ENCODE results near the gene LCT.

GRCh38 chr2:135845997-135846396 lies 9.0 kb upstream of the LCT start:
- TF ChIP-seq SRSF9 (IDR thresholded peaks at IDR 0.05; ENCODE audit: borderline replicate concordance, low read depth, low read length) (no peak), LEF1 (IDR thresholded peaks at IDR 0.05) (no peak), HCFC1 (IDR thresholded peaks at IDR 0.05; ENCODE audit: low read depth, low read length) (no peak), MAFK (IDR thresholded peaks at IDR 0.05; ENCODE audit: low read length) (no peak), NCOA1 (IDR thresholded peaks at IDR 0.05; ENCODE audit: low read depth) (no peak), ZNF124 (CRISPR knock-in tag; IDR thresholded peaks at IDR 0.05) (no peak), ZFP36 (IDR thresholded peaks at IDR 0.05; ENCODE audit: low read depth, low read length, partially characterized antibody) (no peak), GABPB1 (CRISPR knock-in tag; IDR thresholded peaks at IDR 0.05) (no peak), TBP (optimal IDR thresholded peaks at IDR 0.05; ENCODE audit: low read depth, low read length) (no peak)

Data from K562 (cell line).